GM21619 (cell line): ENCODE data around the gene RGS8.
"Not testable (repeated sequence)": the region's sequence is repeated elsewhere in the genome, so short reads cannot be mapped to it uniquely, and the experiment has no call there.

Experiments
- ATAC-seq: cut with Tn5 transposase; IDR thresholded peaks from one replicate; pipeline ENCODE4 v1.9.1; 2021; ENCODE audit not compliant: unreplicated experiment

The RGS8 gene

DNA sequence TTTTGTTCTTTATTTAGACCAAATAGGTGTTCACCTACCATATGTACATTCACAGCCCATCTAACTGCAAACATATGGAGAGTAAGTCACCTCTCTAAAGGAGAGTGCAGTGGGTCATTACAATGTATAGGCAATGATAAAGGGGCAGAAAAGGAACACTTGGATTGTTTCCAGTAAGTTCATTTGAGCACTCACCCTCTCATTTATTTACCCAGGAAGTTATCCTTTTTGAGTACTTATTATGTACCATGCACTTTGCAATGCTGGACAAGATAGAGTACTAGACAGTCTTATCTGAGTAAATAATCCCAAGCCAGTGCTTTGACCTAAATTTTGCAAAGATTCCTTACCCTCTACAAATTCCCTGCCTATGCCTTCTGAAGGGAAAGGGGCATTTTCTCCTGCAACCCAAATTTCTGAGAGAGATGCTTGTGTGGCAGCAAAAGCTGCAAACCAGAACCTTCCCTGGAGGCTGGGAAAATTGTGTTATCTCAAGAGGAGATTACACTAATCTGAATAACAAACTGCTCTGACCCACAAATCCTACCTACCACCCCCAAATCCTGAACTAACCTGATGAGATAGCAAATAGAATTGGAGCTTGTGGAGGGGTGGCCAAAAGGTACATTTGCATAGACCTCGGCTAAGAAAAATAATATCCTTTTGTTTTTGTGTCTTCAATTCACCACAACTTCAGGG lies 18.6 kb upstream of the RGS8 start:
- ATAC-seq: no peak

DNA sequence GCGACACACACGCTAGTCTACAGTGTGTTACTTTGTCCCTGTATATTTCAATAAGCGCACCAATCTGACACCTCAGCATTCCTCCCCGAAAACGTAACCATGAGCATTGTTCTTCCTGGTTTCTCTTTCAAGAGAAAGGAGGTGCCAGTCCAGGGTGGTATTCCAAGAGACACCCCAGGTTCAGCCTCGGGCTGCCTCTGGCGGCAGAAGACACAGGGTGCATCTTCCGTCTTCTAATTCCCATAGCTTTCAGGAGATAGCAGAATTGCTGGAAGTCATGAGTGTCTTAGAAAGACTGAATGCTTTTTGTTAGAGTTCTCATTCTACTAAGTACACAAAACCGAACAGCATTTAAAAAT lies 15.9 kb upstream of the RGS8 start:
- ATAC-seq: no peak

DNA sequence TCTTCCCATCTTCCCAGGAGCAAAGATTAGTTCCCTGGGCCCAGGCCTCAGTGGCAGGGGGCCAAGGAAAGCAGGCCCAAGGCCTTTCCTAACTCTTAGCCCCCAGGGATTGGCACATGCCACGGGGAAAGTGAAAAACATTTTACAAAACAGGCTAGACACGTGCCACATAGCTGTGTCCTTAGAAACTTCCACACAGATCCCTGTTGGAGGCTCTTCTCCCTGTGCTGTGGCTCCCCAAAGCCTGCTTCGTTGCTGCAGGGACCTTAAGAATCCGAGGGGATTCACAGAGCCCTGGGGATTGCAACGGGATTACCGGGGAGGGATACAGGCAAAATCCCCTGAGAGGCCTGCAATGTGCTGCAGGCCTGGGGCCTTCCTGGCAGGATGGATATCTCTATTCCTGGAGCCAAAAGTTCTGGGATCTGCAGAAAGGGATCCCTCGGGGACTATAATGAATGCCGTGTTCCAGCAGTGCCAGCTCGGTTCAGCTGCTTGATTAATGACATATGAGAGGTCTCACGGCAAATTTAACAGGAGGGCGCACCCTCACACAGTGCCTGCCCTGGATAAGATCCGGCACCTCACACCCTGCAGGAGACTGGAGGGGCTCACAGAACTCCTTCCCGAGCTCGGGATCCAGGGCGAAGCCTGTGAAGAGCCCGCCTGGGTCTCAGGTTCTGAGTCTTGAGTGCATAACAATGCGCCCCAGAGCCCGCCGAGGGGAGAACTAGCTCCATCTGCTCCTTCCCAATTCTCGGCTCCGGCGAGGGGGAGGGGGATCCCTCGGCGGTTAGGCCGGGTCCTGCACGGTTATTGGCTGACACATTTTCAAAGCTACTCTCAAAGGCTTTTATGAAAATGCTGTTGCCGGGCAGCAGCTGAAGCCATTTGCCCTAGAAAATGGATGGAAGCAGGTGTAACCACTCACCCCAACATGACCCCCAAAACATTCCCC lies 15.3 kb upstream of the RGS8 start:
- no peak for ATAC-seq

DNA sequence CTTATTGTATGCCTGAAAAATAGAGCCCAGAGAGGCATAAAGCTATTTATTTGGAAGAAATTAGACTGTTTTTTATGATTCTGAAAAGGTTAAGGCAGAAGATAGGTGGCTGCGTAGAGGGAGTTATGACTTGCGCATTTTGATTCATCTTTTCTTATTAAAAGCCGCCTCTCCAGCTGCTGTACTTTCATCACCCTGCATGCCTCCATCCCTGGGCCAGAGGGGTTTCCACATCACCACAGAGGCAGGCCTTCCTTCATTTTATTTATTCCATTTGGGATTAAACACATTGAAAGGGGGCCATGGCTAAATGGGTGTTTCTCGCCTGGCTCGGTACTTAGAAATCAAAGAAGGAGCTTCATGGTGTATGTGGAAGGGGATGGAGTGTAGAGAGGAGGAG lies 14.6 kb upstream of the RGS8 start:
- no peak for ATAC-seq

DNA sequence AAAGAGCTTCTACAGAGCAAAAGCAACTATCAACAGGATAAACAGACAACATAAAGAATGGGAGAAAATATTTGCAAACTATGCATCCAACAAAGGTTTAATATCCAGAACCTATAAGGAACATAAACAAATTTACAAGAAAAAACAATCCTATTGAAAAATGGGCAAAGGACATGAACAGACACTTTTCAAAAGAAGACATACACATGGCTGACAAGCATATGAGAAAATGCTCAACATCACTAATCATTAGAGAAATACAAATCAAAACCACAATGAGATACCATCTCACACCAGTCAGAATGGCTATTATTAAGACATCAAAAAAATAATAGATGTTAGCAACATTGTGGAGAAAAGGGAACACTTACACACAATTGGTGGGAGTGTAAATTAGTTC lies 8.8 kb upstream of the RGS8 start:
- ATAC-seq: not testable (repeated sequence)

DNA sequence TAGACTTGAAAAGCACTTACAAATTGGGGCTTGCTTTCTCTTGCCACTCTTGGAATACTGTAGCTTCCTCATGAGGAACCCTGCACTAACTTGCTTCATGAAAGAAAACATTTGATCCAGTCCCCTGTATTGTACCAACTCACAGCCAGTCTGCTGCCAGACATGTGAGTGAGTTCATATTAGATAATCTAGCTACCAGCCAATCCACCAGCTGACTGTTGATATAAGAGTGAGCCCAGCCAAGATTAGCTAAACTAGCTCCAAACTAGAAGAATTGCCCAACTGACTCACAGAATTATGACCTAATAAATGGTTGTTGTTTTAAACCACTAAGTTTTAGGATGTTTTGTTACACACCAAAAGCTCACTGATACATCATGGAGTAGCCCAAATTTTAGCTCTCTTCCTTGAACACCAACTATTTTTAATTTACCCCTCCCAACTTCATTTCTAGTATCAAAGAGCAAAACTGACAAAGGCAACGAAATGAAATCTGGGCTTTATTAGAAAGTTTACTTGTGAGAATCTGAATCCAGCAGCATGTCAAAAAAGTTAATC lies 6.6 kb upstream of the RGS8 start:
- ATAC-seq: no peak

DNA sequence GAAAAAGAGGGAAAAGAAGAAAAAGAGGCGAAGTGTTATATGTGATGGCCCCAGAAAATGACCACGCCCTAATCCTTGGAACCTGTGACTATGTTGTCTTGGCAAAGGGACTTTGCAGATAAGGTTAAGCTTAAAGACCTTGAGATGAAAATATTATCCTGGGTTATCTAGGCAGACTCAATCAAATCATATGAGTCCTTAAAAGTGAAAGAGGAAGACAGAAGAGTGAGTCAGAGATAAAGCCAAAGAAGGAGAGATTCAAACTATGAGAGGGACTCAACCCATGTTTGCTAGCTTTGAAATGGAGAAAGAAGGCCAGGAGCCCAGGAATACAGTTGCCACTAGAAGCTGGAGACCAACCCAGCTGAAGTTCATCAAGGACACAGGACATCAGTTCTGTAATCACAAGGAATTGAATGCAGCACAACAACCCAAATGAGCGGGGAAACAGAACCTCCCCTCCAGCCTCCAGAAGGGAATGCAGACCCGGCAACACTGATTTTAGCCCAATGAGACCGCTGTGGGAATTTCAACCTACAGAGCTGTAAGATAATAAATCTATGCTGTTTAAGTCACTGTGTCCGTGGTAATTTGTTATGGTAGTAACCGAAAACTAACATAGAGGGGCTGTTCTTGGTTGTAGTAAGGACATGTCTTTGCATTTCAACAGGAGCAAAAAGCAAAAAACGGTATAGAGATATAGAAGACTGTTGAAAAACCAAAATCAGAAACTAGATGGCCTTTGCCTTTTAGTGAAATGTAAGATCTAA lies 4.2 kb upstream of the RGS8 start:
- no peak for ATAC-seq

DNA sequence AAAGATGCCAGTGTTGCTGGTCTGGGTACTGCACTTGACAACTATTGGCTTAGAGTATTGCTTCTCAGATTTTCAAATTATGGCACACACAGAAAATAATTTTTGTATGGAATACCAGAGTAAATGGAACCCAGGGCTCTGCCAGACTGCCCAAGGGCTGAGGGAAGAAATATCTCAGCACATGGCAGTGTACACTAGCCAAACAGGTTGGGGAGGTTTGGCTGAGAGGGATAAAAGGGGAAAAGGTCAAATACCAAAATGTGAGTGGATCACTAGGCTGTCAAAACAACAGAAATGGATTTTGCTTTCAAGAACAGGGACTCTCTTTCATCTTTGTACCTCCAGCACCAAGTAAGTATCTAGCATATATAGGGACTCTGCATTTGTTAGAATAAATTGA lies 3.0 kb upstream of the RGS8 start:
- no peak for ATAC-seq

DNA sequence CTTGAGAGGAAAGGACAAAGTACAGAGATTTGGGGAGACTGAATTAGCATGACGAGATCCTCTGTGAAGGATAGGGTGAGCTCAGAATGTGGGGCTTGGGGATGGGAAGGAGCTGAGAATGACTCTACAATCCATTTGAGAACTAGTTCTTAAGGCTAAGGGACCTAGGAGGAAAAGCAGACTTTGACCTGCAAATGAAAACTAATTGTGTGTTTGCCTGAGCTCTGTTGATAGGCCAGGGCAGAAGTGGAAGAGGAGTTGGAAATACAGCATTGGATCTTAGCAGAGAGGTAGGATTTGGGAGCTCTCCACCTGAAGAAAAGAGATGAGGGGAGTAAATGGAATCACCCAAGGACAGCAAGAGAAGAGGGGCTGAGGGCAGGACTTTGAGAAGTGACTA lies 2.1 kb upstream of the RGS8 start:
- ATAC-seq: no peak

DNA sequence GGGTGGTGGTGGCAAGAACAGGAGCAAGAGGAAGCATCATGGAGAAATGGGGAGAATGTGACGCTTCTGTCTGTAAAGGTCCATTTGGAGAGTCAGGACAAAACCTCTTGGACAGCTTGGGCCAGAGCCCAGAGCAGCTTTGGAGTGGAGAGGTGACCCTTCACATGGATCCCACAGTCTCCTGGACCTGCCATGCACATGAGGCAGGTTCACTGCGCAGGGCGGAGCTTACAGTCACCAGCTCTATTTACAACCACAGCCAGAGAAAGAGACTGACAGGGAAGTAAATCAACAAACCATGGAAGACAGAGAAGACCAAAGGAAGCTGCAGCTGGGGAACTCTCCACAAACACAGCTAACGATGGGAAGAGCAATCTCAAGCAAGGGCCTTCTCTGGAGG lies 828 bp upstream of the RGS8 start:
- ATAC-seq: no peak

DNA sequence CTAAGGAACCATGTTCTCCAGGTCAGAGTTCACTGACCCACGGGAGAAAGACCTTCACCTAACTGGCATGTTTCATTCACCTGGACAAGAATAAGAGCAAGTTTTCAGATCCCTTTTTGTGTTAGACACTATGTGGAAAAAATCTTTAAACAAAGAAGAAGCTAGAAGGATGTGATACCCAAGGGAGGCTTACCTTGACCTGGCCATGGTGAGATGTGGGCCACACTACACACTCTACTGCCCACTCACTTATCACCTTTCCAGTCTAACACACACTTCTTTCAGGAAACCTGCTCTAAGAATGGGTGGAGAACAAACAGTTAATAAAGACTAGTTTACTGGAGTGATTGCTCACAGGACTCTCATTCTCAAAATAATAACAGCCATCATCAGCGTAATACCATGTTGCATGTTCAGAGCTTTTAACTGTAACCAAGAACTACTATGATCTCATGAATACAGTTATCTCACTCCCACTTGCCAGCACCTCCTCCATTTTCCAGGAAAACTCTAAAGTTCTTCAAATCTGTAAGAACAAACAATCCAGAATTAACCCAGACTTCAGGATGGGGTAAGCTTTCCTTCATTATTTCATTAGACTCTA lies 1.4 kb downstream of the RGS8 start:
- no peak for ATAC-seq

DNA sequence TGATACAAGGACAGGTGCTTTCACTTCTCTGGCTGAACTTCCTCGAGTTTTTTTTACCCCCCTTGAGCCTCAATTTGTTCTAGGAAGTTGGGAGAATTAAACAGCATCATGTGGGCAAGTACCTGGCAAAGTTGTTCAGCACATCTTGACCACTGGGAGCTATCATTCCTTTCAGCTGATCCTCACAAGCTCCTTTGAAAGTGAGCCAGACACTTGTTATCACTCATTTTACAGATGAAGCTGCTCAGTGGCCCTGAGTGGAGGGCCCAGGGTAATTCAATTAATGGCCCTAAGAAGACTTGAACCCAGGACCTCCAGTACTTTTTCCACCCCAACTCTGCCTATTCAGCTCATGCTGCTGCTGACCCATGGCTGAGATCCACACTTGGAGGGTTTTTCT lies 2.0 kb downstream of the RGS8 start:
- ATAC-seq: no peak

DNA sequence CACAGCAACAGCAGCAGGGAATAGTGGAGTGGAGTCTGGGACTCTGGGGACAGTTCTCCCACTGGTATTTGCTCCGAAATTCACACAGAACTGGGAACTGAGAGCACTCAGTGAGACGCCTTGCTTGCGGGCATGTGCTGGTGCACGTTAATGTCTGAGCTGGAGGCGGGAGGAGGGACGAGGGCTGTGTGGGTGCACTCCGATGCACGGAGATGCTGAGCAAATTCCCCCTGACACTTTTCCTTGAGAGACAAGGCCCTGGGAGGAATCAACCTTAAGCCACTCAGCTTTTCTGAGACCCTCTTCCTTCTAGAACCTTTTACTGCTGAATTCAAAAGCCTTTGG lies 2.8 kb downstream of the RGS8 start:
- no peak for ATAC-seq

DNA sequence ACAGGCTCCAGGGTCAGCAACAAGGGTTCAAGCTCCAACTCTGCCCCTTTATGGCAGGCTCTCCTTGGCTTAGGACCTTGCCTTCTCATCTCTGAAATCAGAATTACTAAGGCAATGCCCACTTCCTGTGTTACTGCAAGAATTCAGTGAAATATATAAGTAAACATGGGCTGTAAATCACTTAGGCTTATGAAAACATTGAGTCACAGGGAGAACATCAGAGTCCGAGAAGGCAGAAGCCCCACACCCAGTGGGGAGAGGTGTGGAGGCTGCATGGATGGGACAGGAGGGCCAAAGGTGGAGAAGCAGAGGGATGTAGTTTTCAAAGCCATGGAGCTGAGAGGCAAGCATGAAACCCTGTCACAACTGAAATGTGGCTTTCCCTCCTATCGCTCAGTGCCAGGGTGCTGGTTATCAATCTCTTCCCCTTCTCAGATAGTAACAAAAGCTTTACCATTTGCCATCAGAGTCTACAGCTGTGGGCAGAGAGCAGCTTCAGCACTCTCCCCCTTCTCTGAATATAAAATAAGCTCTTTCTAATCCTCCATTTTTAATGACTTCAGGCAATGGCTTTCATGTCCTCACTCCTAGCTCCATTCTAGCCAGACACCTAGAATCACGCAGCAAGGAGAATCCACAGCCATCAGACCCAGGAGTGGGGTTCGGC lies 3.4 kb downstream of the RGS8 start:
- ATAC-seq: no peak

DNA sequence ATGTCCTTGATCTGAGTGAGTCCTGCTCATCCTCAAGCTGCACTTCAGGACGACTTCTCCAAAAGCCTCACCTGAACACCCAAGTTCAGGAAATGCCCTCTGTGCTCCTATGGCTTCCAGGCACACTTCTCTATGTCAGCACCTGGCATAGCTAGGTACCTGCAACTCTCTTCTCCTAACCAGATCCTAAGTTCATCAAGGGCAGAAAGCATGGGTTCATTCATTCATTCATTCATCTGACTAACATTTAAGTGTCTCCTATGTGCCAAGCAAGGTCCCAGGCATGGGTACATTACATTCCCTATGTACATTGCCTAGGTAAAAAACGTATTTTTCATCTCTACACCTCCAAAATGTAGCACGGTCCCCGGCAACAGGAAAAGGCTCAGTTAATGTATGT lies 4.0 kb downstream of the RGS8 start:
- no peak for ATAC-seq

DNA sequence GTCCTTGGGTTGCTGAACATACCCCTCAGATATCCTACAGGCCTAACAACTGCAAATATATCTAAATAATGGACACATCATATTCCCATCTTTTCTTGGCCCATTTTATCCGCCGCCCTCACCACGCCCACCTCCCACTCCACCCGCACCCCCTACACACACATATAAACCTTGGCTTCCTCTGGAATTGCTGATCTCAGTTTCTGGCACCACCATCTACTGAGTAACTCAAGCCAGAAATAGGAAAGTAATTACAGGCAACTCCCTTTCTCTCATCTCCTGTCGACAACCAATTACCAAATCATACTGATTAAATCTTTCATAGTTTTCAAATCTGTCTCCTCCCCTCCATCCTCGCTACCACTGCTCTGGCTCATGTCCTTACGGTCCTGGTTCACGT lies 4.7 kb downstream of the RGS8 start:
- ATAC-seq: no peak

DNA sequence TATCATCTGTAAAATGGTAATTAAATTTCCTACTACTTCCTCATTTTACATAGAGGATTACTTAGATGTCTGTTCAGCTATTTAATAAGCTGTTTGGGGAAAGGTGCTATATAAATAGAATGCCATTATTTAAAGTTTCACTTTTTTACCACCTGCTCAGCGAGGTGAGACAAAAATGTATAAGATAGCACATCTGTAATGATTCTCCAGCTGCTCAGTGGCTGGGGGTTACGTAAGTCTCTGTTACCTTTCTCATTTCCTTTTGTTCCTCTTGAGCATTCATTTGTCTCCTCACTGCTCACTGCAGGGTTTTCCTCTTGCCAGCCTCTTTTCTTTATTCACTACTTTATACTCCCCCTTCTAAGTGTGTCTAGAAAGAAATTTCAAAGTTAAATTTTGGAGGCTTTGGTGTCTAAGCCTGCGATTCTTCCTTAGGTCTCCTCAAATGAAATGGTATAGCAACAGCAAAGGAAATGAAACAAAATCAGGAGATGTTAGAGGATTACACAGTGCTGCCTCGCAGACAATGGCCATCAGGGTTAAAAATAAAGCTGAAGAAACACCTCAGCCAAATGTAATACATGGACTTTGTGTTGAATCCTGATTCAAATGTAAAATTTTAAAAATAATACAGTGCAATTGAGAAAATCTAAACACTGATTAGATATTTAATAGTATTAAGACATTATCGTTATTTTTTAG lies 6.8 kb downstream of the RGS8 start:
- ATAC-seq: peak; percentile 95

DNA sequence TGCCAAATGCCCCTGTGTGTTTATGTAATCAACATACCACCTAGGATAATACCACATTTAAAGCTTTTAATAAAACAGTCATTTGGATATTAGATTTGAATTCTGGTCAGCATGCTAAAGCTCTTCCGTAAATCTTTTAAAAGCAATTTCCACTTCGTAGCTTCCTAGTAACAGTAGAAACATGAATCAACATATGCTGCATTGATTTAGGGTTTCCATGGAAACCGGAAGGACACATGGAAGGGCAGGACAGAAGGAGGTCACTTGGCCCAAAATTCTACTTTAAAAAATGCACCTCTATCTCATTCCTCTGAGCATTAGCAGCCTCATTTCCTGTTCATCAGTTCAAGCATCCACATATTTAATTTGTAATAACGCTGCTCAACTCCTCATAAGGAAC lies 8.1 kb downstream of the RGS8 start:
- no peak for ATAC-seq

DNA sequence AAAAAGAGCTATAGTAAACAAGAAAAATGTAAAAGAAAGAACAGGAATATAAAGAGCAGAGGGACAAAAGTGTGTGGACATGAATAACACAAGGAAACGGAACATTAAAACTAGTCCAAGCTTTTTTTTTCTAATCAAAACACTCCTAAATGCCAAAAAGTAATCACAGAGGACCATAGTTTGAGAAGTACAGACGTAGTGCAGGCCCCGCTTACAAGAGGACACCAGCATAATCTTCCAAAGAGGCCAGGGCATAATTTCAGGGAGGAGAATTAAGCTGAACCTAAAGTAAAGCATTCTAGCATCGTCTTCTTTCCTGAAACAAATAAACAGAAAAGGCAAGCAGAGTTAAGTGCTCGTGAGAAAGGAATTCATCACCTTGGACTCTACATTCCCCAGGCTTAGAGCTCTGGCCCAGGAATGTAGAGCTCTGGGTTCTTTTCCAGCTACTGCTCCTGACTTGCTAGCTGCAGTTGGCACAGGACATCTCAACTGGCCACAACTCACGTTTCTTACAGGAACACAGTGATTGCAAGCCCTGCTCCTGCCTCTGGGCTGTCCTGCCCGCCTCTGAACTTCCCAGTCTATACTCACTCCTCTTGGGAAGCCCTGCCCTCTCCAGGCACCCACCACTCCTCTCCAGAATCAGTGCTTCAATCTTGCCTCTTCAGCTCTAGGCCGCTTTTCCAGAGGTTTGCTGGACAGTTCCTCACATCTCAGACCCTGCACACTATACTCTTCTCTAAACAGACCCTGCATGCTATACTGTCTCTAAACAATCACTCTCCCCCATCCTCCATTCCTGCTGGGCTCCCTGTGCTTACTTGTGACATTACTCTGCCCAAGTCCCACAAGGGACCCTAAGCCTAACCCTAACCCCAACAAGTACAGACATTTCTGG lies 9.8 kb downstream of the RGS8 start:
- no peak for ATAC-seq
